Fibroblast of villous mesenchyme (primary cell): ENCODE data around the gene ANGPT4. TPM values are rescaled to one million over a fixed set of nuclear protein-coding genes. Genes with fewer than 3 reads are reported as not detected.

ENCODE experiments used
- DNase-seq: peaks from one replicate; pipeline ENCODE4 v3.0.0-alpha.2; 2010; ENCODE audit warnings: low read depth
- H3K4me3 ChIP-seq: 2 replicates; pipeline ENCODE4 v1.5.1; 2011; ENCODE audit warnings: low read depth, mild to moderate bottlenecking, low read length
- CTCF ChIP-seq: IDR thresholded peaks from 2 replicates; pipeline ENCODE4 v1.5.1; 2012; ENCODE audit warnings: low read depth, mild to moderate bottlenecking, low read length; ENCODE audit not compliant: insufficient read depth
- total RNA-seq: library from RNA; depleted of rRNA; stranded (reverse); fragments of >200 nt; gene quantifications from 2 replicates; pipeline ENCODE4 v1.2.3, GENCODE V29; 2012

Gene ANGPT4
- total RNA-seq, 1 donor, result not detected

GRCh38 chr20:944148-944547 lies 28.0 kb upstream of the ANGPT4 start:
- H3K4me3 ChIP-seq, result no peak overlapping the region
- no peak for DNase-seq
- TF ChIP-seq CTCF, result no peak

DNA sequence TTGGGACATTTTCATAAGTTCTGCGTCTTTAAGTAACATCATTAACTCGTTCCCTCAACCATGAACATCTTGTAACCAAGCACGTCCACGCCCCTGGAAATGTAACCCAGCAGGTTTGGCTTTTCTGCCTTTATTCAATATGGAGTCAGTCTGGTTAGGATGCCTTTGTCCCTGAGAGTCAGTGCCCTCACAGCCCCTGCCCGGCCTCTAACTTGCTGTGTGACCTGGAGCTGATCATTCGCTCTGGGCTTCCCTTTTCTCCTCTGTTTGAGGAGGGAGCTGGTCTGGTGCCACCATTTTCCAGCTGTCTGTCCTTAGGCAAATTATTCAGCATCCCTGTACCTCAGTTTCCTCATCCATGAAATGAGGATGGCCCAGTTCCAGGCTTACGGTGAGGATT lies 26.5 kb upstream of the ANGPT4 start:
- no peak for DNase-seq
- no peak for TF ChIP-seq CTCF
- no peak overlapping the region for H3K4me3 ChIP-seq

DNA sequence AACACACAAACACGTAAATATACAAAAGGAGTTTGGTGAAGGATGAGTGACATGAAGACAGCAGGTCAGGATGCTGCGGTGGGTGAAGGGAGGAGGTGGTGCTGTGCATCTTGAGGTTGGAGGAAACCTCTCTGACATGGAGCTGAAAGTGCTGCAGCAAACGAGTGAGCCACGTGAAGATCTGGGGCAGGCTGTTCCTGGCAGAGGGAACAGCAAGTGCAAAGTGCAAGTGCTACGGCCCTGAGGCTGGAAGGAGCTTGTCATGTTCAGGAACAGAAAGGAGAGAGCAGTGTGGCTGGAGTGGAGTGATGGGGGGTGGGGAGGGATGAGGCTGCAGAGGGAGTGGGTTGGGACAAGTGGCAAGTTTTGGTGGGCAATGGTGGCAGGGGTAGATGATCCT lies 24.8 kb upstream of the ANGPT4 start:
- no peak for TF ChIP-seq CTCF
- DNase-seq, result no peak
- no peak overlapping the region for H3K4me3 ChIP-seq

GRCh38 chr20:939606-940005 lies 23.5 kb upstream of the ANGPT4 start:
- no peak for DNase-seq
- TF ChIP-seq CTCF, result no peak
- no peak overlapping the region for H3K4me3 ChIP-seq

GRCh38 chr20:934186-934840 lies 18.2 kb upstream of the ANGPT4 start:
- H3K4me3 ChIP-seq, result no peak overlapping the region
- no peak for DNase-seq

DNA sequence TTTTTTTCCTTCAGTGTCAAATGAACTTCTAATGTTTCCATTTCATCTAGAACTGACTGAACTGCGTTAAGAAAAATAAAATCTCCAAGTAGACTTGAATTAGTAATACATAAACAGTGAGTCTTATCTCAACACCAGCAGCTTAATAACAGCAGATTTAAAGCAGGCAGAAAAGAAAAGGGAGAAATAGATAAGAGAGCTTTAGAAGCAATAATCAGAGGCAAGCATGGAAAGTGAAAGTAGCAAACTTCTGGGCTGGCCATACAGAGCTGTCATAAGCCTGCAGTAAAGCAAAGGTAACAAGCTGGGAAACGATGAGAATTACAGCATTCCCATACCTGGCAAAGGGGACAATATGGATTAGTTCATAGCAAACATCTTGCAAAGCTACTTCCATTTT lies 16.9 kb upstream of the ANGPT4 start:
- no peak for TF ChIP-seq CTCF
- no peak for DNase-seq

More at GRCh38 chr20:934186-934840, 18.2 kb upstream of the ANGPT4 start:
- no peak for TF ChIP-seq CTCF

GRCh38 chr20:931401-931800 lies 15.3 kb upstream of the ANGPT4 start:
- DNase-seq, result no peak
- no peak overlapping the region for H3K4me3 ChIP-seq
- TF ChIP-seq CTCF, result no peak

More for the DNA sequence above, 16.9 kb upstream of the ANGPT4 start:
- no peak overlapping the region for H3K4me3 ChIP-seq
